ENCODE measurements around the gene GALNT17.

- TF ChIP-seq POLR2A (IDR thresholded peaks at IDR 0.05; ENCODE audit: low read length) (no peak), CTCF (IDR thresholded peaks at IDR 0.05) (no peak), RCOR1 (IDR thresholded peaks at IDR 0.05; ENCODE audit: low read depth, low read length) (no peak), SMC3 (IDR thresholded peaks at IDR 0.05) (no peak), HES2 (IDR thresholded peaks at IDR 0.05) (no peak), MAZ (IDR thresholded peaks at IDR 0.05; ENCODE audit: borderline replicate concordance, low read depth, low read length) (no peak), EP300 (IDR thresholded peaks at IDR 0.05) (no peak), HDAC2 (IDR thresholded peaks at IDR 0.05) (no peak), PBX3 (IDR thresholded peaks at IDR 0.05) (no peak), JUN (IDR thresholded peaks at IDR 0.05) (no peak), SREBF2 (IDR thresholded peaks at IDR 0.05) (no peak), JUNB (IDR thresholded peaks at IDR 0.05) (no peak), MAX (IDR thresholded peaks at IDR 0.05) (no peak)
Observed at GRCh38 chr7:71718563-71718962, 586.6 kb downstream of the GALNT17 start.
